Neural crest cell (in vitro differentiated cells): ENCODE data around the gene METTL14. TPM values are rescaled to one million over a fixed set of nuclear protein-coding genes. Genes with fewer than 3 reads are reported as not detected.

Source experiments
- DNase-seq: peaks from one replicate; pipeline ENCODE4 v3.0.0; 2021; ENCODE audit warnings: low read depth, mixed read lengths, low spot score
- H3K27ac Mint-ChIP-seq: one replicate; pipeline ENCODE4 v1.8.0; 2021; ENCODE audit warnings: mild to moderate bottlenecking, mixed read lengths; ENCODE audit not compliant: unreplicated experiment
- H3K27me3 Mint-ChIP-seq: 2 replicates; pipeline ENCODE4 v1.8.0; 2021; ENCODE audit warnings: low read depth, mild to moderate bottlenecking, mixed read lengths
- H3K36me3 Mint-ChIP-seq: 2 replicates; pipeline ENCODE4 v1.8.0; 2021; ENCODE audit warnings: low read depth, mild to moderate bottlenecking, mixed read lengths
- H3K4me1 Mint-ChIP-seq: 2 replicates; pipeline ENCODE4 v1.8.0; 2021; ENCODE audit warnings: mixed read lengths
- H3K4me3 Mint-ChIP-seq: one replicate; pipeline ENCODE4 v1.8.0; 2021; ENCODE audit warnings: mild to moderate bottlenecking, mixed read lengths
- H3K9me3 Mint-ChIP-seq: 2 replicates; pipeline ENCODE4 v1.8.0; 2021; ENCODE audit warnings: mixed read lengths
- CTCF ChIP-seq: fragments of 200-600 bp; sonication (generic); conservative IDR thresholded peaks from 2 replicates; pipeline ENCODE4 v1.5.0; 2021; ENCODE audit warnings: antibody characterized with exemption, mild to moderate bottlenecking
- total RNA-seq: library from RNA; stranded (reverse); gene quantifications from 2 replicates; pipeline ENCODE4 v1.2.1, GENCODE V29; 2021

Gene METTL14
- total RNA-seq, 1 donor from 2014 or later, result 53.6 TPM

- Mint-ChIP-seq H3K36me3 (no peaks in the 10 kb centered on the region), H3K27me3 (peaks cover 19% of the 10 kb centered on the region), H3K9me3 (peaks cover 2% of the 10 kb centered on the region), H3K4me1 (peaks cover 29% of the 10 kb centered on the region), H3K27ac (no peak overlapping the region), H3K4me3 (peak overlapping the region; percentile 66)
- no peak for DNase-seq
- TF ChIP-seq CTCF, result peak; percentile 62
Measured at GRCh38 chr4:118682928-118683327, 2.3 kb upstream of the METTL14 start.

DNA sequence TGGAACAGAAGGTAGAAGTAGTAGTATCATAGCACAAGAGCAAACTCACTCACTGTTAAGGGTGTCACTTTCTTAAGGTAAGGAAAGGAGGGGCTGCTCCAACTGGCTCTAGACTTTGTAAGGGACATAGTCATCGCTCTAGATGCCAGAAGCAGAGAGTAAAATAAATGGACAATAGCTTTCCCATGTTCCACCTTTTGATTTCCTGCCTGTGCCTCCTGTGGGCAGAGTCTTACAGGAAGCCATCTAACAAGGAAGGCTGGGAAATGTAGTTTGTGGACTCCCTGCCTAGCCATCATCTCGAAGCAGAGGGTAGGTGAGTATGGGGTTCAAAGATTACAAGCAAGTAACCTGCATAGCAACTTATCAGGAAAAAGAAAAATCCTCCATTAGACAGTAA is 1.7 kb upstream of the METTL14 start:
- H3K36me3 Mint-ChIP-seq, result no peaks in the 10 kb centered on the region
- TF ChIP-seq CTCF, result no peak
- DNase-seq, result no peak
- H3K4me1 Mint-ChIP-seq, result peaks cover 29% of the 10 kb centered on the region
- peaks cover 19% of the 10 kb centered on the region for H3K27me3 Mint-ChIP-seq
- peaks cover 2% of the 10 kb centered on the region for H3K9me3 Mint-ChIP-seq
- H3K4me3 Mint-ChIP-seq, result peak overlapping the region; percentile 66
- no peak overlapping the region for H3K27ac Mint-ChIP-seq

- no peak for DNase-seq
- Mint-ChIP-seq H3K27me3 (no peaks in the 10 kb centered on the region), H3K36me3 (peaks cover 22% of the 10 kb centered on the region), H3K27ac (no peak overlapping the region), H3K9me3 (no peaks in the 10 kb centered on the region), H3K4me3 (no peak overlapping the region), H3K4me1 (no peaks in the 10 kb centered on the region)
- no peak for TF ChIP-seq CTCF
Measured at GRCh38 chr4:118703118-118703517, 17.9 kb downstream of the METTL14 start.

GRCh38 chr4:118711052-118711451 is 25.9 kb downstream of the METTL14 start:
- Mint-ChIP-seq H3K36me3 (peaks cover 13% of the 10 kb centered on the region), H3K27ac (no peak overlapping the region), H3K9me3 (no peaks in the 10 kb centered on the region)

GRCh38 chr4:118712872-118713271 is 27.7 kb downstream of the METTL14 start:
- peaks cover 6% of the 10 kb centered on the region for H3K36me3 Mint-ChIP-seq
- no peaks in the 10 kb centered on the region for H3K9me3 Mint-ChIP-seq
- no peaks in the 10 kb centered on the region for H3K27me3 Mint-ChIP-seq
- no peak overlapping the region for H3K4me3 Mint-ChIP-seq
- H3K27ac Mint-ChIP-seq, result no peak overlapping the region
- no peak for TF ChIP-seq CTCF
- DNase-seq, result no peak
- peaks cover 5% of the 10 kb centered on the region for H3K4me1 Mint-ChIP-seq

More at GRCh38 chr4:118711052-118711451, 25.9 kb downstream of the METTL14 start:
- H3K27me3 Mint-ChIP-seq, result no peaks in the 10 kb centered on the region
- no peak for DNase-seq
- H3K4me3 Mint-ChIP-seq, result no peak overlapping the region
- no peak for TF ChIP-seq CTCF
- peaks cover 5% of the 10 kb centered on the region for H3K4me1 Mint-ChIP-seq

- TF ChIP-seq CTCF, result no peak
- Mint-ChIP-seq H3K4me1 (peaks cover 5% of the 10 kb centered on the region), H3K9me3 (no peaks in the 10 kb centered on the region), H3K27me3 (no peaks in the 10 kb centered on the region), H3K27ac (no peak overlapping the region), H3K4me3 (no peak overlapping the region), H3K36me3 (peaks cover 10% of the 10 kb centered on the region)
- no peak for DNase-seq
Measured at GRCh38 chr4:118714682-118715081, 29.5 kb downstream of the METTL14 start.
